NCI-H128 (cell line): ENCODE measurements around the gene ADPRS.

Source experiments
- DNase-seq: peaks from one replicate; lab custom pipeline; 2025; ENCODE audit not compliant: unreplicated experiment; lab: John Stamatoyannopoulos, UW

Gene ADPRS

DNA sequence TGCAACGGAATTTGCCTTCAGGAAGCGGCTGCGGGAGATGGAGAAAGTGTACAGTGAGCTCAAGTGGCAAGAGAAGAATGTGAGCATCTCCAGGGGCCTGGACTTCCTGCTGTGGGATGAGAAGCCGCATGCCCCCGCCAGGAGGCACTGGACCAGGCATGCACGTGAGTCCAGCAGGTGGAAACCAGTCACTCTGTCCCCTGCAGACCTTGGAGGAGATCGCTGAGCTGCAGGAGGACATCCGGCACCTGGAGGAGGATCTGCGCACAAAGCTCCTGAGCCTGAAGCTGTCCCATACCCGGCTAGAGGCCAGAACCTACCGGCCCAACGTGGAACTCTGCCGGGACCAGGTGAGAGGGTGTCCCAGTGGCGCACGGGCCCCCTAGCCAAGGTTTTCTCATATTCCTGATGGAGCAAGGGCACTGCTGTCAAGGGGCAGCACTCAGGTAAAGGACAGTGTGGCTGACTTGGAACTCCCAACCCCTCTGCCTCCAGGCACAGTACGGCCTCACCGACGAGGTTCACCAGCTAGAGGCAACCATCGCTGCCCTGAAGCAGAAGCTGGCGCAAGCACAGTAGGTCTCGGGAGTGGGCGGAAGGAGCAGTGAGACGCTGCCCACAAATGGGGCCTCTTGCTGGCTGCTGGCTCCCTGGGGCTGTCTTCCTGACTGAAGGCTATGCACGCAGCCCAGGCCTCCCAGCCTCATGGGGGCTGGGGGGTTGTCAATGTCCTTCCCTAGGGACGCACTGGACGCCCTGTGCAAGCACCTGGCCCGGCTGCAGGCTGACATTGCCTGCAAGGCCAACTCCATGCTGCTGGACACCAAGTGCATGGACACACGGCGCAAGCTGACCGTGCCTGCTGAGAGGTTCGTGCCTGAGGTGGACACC, 1.2 kb upstream of the ADPRS start:
- DNase-seq: no peak

GRCh38 chr1:36088265-36088576, 471 bp upstream of the ADPRS start:
- no peak for DNase-seq

- DNase-seq: no peak
Observed at GRCh38 chr1:36089393-36090121, 865 bp downstream of the ADPRS start.

DNA sequence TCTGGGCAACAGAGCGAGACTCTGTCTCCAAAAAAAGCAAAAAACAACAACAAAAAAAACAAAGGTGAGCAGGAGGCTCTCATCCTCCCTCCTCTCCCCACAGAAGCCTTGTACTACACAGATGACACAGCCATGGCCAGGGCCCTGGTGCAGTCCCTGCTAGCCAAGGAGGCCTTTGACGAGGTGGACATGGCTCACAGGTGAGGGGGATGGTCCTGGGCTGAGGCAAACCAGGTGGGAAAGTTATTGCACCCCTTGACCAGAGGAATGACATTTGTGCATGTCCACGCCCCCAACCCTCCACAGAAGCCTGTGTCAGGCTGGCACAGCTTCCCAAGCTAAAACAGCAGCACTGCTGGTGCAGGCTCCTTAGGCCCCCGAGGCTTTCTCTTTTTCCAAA, 2.4 kb downstream of the ADPRS start:
- no peak for DNase-seq

GRCh38 chr1:36091698-36092097, 3.0 kb downstream of the ADPRS start:
- DNase-seq: no peak

GRCh38 chr1:36092166-36092797, 3.6 kb downstream of the ADPRS start:
- DNase-seq: no peak

DNA sequence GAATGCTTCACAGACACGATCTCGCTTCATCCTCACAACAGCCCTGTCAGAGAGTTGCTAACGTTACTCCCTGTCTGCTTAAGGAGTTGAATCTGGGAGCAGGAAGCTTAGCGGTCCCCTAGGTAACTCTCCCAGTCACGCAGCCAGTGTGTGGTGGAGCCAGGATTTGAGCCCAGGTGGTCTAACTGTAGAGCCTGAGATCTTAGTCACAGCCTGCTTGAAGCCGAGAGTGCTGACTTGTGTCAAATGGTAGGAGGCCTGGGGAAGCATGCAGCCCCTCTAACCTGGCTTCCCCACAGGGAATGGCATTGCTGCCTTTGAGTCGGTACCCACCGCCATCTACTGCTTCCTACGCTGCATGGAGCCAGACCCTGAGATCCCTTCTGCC, 4.1 kb downstream of the ADPRS start:
- DNase-seq: no peak

GRCh38 chr1:36093226-36093625, 4.5 kb downstream of the ADPRS start:
- DNase-seq: no peak

DNA sequence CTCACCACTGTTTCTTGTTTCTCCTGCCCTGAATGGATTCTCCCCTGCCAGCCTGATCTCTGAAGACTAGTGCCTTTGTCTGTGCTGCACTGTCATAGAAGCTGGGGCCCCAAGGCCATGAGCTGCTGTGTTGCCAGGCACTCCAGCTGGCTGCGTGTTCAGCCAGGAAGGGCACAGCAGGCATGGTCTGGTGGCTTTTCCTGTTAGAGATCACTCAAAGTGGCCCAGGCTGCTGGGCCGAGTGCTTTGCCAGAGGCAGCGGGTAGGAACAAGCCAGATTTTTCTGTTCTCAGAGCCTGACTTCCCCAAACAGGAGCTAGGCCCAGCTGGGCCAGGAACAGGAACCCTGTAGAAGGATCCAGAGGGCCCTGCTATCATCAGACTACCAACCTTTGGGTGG, 5.2 kb downstream of the ADPRS start:
- no peak for DNase-seq

DNA sequence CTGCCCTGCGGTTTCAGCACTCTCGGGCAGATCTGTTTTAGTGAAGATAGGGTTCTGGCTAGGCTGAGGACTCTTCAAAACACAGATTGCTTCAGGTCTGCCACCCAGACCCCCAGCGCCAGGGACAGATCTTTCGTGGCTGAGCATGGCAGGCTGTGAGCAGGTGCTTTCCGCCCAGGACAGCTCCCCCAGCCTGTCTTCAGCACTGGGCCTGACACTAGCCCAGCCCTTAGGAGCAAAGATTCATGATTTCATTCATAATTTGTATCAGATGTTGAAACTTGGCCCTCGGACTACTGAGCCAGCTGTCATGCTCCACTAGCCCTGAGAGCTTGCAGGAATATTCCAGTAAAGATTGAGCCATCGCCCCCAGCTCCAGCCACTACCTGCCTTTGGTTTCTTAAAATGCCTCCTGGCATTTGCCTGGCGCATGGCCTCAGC, 5.9 kb downstream of the ADPRS start:
- DNase-seq: no peak

- no peak for DNase-seq
Observed at GRCh38 chr1:36095760-36096405, 7.2 kb downstream of the ADPRS start.

GRCh38 chr1:36096500-36097432, 8.1 kb downstream of the ADPRS start:
- no peak for DNase-seq

DNA sequence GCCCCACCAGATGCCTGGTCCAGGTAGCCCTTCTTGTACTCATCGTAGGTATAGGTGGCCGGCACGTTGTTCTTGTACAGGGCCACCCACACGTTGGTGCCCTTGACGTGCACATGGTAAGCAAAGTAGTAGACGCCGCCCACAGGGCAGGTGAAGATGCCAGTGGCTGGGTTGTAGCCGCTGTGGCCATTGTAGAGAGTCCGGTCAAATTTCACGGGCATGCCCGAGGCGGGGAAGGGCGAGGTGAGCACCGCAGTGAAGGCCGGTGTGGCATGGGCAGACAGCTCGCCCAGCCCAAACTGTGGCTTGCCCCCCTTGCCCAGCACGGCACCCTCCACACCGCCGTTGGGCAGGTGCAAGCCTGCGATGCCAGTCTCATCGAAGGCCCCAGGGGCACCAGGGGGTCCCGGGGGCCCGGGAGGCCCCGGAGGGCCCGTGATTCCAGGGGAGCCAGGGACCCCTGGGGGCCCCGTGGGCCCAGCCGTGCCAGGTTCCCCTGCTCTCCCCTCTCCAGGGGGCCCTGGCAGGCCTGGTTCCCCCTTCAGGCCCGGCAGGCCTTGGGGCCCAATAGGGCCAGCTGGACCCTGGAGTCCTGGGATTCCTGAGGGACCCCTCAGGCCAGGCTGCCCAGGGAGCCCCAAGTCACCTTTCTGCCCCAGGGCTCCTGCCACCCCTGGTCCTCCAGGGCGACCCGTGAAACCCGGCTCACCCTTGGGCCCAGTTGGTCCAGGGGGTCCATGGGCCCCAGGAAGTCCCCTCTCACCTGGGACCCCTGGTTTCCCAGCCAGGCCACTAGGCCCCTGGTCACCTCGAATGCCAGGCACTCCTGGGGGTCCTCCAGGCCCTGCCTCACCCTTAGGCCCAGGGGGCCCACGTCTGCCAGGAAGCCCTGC, 9.2 kb downstream of the ADPRS start:
- DNase-seq: no peak

- DNase-seq: no peak
Observed at GRCh38 chr1:36098650-36099365, 10.1 kb downstream of the ADPRS start.

GRCh38 chr1:36099681-36100341, 11.1 kb downstream of the ADPRS start:
- peak; percentile 83 for DNase-seq

GRCh38 chr1:36100376-36100775, 11.7 kb downstream of the ADPRS start:
- no peak for DNase-seq

DNA sequence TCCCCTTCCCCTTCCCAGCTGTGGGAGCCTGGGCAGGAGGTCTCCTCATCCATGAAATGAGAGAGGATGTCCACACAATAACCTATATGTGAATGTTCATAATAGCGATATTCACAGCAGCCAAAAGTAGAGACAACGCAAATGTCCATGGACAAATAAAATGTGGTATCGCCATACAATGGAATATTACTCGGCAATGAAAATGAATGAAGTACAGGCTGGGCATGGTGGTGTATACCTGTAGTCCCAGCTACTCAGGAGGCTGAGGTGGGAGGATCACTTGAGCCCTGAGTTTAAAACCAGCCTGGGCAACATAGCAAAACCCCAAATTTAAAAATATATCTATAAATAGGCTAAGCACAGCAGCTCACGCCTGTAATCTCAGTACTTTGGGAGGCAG, 12.9 kb downstream of the ADPRS start:
- DNase-seq: no peak

GRCh38 chr1:36106269-36106668, 17.6 kb downstream of the ADPRS start:
- DNase-seq: no peak
